A549 treated with ZK216348 at 1 μM for 4 hours (cell line): ENCODE data around the gene CFAP251. TPM values are rescaled to one million over a fixed set of nuclear protein-coding genes. Genes with fewer than 3 reads are reported as not detected.

Experiments used
- total RNA-seq: library from RNA; stranded (reverse); fragments of 200-300 nt; extraction: Qiagen RNA extraction; gene quantifications from 5 replicates; pipeline ENCODE4 v1.2.3, GENCODE V29; 2022; ENCODE audit warnings: low read depth

The CFAP251 gene, protein sequence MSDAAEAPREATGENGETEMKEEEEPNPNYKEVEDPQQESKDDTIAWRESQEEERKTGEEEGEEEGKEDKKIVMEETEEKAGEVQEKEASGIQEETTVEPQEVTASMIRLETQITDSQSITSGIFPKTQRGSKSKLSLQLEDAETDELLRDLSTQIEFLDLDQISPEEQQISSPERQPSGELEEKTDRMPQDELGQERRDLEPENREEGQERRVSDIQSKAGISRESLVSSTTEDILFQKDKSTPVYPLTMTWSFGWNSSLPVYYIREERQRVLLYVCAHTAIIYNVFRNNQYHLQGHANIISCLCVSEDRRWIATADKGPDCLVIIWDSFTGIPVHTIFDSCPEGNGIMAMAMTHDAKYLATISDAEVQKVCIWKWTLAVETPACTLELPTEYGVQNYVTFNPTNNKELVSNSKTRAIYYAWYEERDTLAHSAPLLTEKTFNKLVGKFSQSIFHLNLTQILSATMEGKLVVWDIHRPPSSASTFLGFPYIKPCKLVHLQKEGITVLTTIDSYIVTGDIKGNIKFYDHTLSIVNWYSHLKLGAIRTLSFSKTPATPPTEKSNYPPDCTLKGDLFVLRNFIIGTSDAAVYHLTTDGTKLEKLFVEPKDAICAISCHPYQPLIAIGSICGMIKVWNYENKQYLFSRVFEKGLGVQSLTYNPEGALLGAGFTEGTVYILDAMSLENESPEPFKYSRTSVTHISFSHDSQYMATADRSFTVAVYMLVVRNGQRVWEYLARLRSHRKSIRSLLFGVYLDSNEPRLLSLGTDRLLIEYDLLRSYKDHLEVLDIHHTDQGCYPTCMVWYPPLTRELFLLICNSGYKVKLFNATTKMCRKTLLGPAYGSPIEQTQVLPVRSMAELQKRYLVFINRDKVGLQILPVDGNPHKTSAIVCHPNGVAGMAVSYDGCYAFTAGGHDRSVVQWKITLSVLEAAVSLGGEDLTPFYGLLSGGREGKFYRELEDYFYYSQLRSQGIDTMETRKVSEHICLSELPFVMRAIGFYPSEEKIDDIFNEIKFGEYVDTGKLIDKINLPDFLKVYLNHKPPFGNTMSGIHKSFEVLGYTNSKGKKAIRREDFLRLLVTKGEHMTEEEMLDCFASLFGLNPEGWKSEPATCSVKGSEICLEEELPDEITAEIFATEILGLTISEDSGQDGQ
- total RNA-seq = 0.88 to 2.6 TPM (median 1.5 TPM) in 5 replicates

DNA sequence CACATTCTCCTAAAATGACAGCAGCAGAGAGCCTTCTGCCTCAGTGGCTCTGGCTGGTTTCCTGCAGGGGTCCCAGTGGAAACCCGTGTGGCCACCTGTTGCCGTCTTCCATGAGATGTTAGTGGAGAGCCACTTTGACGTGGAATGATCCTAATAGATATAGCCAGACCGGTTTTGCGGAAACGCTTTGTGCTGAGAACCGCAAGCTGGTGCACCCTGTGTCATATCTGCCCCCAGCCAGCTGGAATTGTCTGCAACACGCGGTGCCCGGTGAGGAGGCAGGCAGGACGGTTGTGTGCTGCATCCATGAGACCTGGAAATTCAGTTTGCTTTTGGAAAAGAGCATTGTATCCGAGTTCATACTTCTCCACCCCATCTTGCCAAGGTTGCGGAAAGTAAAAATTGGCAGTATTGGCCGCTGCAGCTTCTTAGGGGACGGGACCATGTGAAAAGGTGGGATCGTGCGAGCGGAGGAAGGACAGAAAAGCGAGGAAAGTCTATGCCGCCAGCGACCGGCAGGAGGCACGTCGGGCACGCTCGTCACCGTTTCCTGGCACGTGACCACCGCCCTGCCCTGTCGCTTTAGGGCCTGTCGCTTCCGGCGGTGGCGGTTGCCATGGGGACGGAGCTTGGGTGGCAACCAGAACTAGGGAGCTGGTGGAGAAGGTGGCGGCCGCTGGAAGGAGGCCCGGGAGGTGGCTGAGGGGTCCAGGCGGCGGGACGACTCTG is at the start of gene CFAP251:
TSS of gene CFAP251 (plus strand) at position 643 of the 729 bp plus-strand sequence. CDS start 2,714 bp downstream, outside the sequence.

DNA sequence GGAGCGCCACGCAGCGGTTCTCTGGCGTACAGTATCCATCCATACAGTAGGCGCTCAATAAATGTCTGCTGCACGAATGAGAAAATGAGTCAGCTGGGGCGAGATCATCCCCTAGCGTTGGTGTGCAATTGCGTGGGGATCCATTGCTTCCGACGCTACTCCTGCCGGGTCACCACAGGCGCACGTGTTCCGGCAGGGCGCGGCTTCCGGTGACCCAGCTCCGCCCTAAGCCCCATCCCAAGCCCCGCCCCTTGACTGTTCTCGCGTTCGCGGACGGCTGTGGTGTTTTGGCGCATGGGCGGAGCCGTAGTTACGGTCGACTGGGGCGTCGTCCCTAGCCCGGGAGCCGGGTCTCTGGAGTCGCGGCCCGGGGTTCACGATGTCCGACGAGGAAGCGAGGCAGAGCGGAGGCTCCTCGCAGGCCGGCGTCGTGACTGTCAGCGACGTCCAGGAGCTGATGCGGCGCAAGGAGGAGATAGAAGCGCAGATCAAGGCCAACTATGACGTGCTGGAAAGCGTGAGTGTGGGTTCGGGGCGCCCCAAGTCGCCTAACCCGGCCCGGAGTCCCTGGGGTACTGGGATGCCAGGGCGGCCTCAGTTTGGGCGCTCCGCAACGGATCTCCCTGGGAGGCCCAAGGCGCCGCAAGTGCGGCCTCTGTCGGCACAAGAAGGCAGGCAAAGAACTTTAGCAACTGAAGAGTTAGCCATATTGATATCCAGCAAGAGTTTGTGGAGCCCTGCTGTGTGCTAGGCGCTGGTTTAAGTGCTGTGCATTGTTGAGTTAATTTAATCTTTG is 29.7 kb upstream of the CFAP251 start, which contains the start of gene PSMD9:
TSS of gene PSMD9 (plus strand) at position 313 of the 796 bp plus-strand sequence. CDS start at position 380, 67 bp downstream.

DNA sequence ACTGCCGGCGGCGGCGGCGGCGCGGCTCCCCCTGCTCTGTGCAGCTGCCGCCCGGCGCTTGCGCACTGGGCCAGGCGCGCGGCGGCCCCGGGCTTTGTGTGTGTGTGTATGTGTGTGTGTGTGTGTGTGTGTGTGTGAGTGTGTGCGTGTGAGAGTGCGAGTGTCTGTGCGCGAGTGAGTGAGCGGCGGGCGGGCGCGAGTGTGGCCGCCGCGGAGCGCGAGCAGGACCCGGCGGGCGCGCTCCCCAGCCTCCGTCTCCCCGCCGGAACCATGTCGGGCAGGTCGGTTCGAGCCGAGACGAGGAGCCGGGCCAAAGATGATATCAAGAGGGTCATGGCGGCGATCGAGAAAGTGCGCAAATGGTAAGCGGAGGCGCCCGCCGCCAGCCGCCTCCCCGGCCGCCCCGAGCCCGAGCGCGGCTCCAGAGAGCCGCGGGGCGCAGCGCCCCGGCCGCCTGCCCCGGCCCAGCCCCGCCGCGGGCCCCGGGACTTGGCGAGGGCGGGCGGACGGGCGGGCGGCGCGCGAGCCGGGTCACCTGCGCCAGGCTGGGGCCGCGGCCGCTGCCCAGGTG is 103.5 kb downstream of the CFAP251 start, which contains the start of gene BCL7A:
TSS of gene BCL7A (plus strand) at position 63 of the 571 bp plus-strand sequence. CDS start at position 271, 208 bp downstream.

Other genes starting within 250 kb of the CFAP251 start
- gene MORN3, start 248.9 kb upstream of the CFAP251 start, total RNA-seq = 0.11 to 0.33 TPM (median 0.15 TPM) in 4 of 5 replicates, not detected in the other
- 8.6 to 14.5 TPM (median 13.0 TPM) in 5 replicates for gene TMEM120B, start 205.8 kb upstream of the CFAP251 start, total RNA-seq
- gene RHOF, start 124.9 kb upstream of the CFAP251 start, total RNA-seq = 93.3 to 148 TPM (median 132 TPM) in 5 replicates
- gene SETD1B, start 114.6 kb upstream of the CFAP251 start, total RNA-seq = 7.9 to 16.3 TPM (median 13.7 TPM) in 5 replicates
- 1.0 to 2.0 TPM (median 1.5 TPM) in 5 replicates for gene HPD, start 59.7 kb upstream of the CFAP251 start, total RNA-seq
- 113 to 152 TPM (median 122 TPM) in 5 replicates for gene PSMD9, start 29.8 kb upstream of the CFAP251 start, total RNA-seq
- 9.3 to 13.2 TPM (median 11.3 TPM) in 5 replicates for gene BCL7A, start 103.3 kb downstream of the CFAP251 start, total RNA-seq
- 21.5 to 53.9 TPM (median 39.5 TPM) in 5 replicates for gene MLXIP, start 160.2 kb downstream of the CFAP251 start, total RNA-seq